Urothelium cell line (cell line): ENCODE results near the gene ZNF20.

Experiments
- DNase-seq: peaks from one replicate; pipeline ENCODE4 v3.0.0; 2011; ENCODE audit warnings: low spot score, mixed read lengths
- FAIRE-seq: peaks from 2 replicates; lab custom pipeline; 2011; peaks lifted over from hg19 to GRCh38; lab: Jason Lieb, UNC

Gene ZNF20

DNA sequence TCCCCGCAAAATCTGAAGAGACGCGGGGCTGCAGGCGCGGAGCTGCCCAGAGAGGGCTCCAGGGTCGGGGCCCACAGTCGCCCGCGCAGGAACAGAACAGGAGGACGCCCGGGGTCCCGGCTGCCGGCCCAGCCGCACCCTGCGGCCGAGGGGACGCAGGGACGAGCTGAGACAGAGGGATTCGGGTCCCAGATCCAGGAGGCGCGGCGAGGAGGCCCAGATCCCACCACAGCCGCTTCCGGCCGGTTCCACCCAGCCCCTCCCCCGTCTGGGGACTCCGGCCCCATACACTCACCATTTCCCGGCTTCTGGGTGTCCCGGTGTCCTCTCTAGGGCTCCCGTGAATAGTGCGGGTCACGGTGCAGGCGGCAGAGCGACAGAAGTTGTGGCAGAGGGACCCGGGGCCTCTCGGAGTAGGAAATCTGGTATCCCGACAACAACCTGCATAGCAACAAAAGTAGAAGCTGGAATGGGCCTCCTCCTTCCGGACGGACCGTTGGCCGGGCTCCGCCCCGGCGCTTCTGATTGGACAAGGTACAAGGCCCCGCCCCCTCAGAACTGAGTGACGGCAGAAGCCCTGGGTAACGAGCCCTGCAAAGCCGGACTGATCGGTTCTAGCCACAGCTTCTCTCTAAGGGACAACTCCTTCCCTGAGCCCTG is at the start of gene ZNF20:
TSS of gene ZNF20 (minus strand) at position 466 of the 660 bp plus-strand sequence. CDS start at position 298, 168 bp downstream.
- no peak for FAIRE-seq
- peak; percentile 90 for DNase-seq

DNA sequence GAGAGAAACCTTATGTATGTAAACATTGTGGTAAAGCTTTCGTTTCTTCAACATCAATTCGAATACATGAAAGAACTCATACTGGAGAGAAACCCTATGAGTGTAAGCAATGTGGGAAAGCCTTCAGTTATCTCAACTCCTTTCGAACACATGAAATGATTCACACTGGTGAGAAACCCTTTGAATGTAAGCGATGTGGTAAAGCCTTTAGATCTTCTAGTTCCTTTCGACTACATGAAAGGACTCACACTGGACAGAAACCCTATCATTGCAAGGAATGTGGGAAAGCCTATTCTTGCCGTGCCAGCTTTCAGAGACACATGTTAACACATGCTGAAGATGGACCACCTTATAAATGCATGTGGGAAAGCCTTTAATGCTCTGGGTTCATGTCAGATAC is 47.5 kb upstream of the ZNF20 start:
- no peak for DNase-seq
- no peak for FAIRE-seq

DNA sequence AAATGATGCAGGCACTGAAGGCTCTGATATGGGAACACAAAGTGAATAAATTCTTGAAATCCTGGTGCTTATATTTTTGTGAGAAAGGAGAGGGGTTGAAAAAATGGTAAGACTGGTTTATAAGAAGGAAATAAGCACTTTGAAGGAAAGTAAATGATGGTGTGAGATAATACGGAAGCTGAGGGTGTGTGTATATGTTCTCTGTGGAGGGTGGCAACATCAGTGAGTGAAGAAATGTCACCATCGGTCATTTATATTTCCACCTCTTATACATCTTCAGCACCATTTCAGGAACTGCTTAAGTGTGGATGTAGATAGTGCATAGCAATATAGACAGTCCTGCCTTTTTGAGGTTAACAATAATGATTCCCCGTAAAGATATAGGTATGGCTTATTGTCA is 40.2 kb upstream of the ZNF20 start:
- no peak for DNase-seq
- FAIRE-seq: no peak

DNA sequence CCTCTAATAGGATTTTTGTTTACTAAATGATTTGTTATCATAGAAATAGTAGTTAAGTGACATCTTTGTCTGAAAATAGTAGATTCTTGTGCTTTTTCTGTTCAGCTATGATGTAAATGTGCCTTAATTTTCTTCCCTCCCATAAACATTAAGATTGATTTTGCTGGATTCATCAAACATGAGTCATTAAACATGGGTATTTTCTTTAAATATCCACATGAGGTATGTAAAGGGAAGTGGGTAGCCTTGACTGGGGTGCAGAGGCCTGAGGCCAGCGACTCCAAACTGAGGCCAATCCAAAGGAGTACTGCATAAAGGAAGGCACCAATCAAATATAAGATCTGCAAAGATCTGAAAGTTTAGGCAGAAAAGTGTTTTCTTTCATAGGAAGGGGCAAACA is 26.5 kb upstream of the ZNF20 start:
- DNase-seq (no peak), FAIRE-seq (no peak)

DNA sequence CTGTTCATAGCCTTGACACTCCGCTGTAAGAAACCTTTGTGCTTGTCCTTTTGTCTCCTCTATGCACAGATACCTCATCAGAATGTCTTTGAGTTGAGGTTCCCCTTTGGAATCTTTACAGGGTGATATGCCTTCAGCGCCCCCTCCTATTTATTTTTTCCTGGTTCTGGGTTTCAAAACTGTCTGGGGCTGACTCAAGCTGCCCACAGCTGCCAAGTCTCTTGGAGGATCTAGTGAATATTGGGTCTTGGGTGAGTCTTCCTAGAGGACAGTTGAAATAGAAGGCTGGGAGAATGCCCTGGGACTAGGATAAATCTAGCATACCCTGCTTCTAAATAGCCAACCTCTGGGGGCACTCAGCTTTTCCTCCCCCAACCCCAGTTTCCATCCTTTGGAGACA is 23.7 kb upstream of the ZNF20 start:
- FAIRE-seq (no peak), DNase-seq (no peak)

DNA sequence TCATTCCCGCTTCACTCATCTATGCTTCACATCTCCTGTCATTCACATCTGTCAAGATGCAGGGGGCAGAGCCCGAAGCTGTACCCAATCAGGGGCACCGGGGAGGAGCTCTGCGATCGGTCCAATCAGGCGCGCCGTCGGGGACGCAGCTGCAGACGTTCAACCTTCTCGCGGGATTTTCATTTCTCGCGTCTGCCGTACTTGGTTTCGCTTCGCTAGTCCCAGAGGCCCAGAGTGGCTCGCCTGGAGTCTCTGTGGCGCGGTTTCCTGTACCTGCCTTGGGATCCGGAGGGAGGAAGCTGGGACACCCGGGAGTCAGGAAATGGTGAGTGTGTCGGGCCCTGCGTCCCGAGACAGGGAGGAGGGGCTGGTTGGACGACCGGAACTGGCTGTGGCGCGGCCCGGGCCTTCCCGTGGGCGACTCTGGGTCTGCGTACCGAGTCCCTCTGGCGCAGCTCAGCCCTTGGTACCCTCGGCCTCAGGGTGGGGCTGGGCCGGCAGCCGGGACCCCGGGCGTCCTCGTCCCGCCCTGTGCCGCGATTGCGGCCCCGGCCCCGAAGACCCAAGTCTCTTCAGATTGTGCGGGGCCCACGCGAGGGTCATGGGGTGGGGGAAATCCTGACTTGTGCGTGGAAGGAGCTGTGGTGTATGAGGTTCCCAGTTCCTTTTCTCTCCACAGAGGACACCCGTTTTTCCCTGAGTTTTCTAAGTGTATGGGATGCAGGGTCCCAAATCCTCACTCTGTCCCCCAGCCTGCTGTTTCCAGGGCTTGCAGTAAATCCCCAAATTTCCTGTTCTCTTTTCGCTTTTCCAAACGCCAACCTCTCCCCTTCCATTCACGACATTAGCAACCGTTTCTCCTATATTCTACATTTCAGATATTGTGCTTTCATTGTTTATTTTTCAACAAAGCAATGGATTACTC is 23.0 kb upstream of the ZNF20 start, which contains the start of gene ZNF136:
TSS of gene ZNF136 (plus strand) at position 215 of the 925 bp plus-strand sequence. CDS start at position 323, 108 bp downstream.
- no peak for FAIRE-seq
- peak; percentile 95 for DNase-seq

DNA sequence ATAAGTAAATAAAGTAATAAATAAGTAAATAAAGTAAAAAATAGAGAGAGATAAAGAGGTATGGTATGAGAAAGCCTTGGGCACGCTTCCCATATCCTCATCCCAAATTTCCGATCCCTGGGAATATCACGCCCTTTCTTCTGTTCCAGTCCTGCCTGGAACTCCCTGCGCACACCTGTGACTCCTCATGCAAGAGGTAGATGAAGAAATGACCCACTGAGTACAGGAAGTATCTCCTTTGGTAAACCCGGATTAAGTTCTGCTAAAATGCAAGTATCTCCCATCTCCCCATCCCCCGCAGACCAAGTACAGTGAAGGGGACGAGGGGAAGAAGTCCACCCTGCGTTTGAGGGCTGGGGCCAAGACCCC is 22.3 kb upstream of the ZNF20 start:
- no peak for FAIRE-seq

DNA sequence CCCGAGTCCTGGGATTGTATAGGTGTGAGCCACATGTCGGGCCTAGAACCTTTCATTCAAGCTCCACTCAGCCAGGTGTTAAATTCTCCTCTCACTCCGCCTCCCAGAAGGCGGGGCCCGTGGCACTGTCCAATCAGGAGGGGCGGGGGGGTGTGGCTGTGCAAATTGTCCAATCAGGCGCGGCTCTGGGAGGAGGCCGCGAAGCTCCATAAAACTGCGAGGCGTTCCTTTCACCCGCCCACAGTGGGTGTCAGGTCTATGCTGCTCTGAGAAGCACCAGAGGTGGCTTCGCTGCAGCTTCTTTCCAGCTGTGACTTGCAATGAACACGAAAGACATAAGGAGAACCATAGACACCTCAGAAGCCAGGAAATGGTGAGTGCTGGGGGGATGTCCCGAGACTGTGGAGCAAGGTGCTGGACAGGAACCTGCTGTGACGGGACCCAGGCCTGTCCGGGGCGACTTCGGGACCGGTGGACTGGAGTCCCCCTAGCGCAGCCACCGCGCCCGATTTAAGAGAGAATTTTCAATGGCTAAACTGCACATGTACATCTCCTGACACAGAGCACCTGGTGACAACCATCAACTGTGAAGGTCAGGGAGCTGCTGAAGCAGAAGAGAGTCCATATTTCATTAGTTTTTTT is 19.7 kb upstream of the ZNF20 start:
- FAIRE-seq (no peak), DNase-seq (no peak)

More for the DNA sequence above, 22.3 kb upstream of the ZNF20 start:
- no peak for DNase-seq

DNA sequence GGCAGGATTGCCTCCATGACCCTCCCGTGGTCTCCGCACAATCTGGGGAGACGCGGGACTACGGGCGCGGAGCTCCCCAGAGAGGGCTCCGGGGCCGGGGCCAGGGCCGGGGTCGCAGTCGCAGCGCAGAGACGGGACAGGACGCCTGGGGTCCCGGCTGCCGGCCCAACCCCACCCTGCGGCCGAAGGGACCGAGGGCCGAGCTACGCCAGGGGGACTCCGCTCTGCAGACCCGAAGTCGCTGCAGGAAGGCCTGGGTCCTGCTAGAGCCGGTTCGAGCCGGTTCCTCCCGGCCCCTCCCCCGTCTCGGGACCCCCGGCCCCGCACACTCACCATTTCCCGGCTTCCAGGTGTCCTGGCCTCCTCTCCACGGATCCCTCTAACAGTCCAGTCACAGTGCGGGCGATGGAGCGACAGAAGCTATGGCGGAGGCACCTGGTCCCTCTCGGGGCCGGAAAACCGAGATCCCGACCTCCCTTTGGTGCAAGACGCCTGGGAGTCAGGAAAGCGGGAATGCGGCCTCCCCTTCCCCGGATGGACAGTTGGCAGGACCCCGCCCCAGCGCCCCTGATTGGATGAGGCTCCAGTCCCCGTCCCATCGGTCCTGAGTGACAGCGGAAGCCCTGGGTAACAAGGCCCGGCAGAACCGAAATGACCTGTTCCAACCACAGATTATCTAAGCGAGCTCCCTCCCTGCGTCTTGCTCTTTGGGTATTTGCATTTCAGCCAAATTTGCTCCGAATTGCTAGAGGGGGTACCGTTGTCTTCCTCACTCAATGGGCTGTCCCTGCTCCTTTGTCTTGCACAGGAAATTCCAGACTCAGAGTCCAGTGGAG is 16.3 kb upstream of the ZNF20 start, which contains the start of gene ZNF625:
TSS of gene ZNF625 (minus strand) at position 512 of the 836 bp plus-strand sequence. CDS start at position 336, 176 bp downstream.
- DNase-seq (peak; percentile 84), FAIRE-seq (no peak)

DNA sequence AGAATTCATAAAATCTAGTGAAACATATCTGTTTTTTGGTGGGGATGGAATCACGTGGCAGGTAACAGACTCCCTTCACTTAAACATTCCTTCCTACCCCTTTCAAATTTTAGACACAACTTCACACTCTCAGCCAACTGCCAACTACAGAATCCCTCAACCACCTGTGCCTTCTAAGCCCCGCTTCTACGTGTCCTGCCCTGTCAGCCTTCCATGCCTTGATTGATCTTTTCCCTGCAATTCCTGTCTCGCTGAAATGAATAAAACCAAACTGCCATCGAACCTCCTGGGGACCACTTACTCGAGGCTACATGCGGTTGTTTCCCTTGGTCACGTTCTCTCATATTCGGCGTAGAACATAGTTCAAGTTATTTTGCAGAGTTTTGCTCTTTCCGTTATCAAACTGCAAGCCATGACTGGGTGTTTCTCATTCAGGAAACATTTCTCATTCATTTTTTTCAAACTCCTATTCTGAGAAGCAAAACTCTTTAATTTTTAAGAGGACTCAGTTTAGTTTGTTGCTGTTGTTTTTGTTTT is 15.2 kb upstream of the ZNF20 start:
- FAIRE-seq: no peak
- DNase-seq: no peak

DNA sequence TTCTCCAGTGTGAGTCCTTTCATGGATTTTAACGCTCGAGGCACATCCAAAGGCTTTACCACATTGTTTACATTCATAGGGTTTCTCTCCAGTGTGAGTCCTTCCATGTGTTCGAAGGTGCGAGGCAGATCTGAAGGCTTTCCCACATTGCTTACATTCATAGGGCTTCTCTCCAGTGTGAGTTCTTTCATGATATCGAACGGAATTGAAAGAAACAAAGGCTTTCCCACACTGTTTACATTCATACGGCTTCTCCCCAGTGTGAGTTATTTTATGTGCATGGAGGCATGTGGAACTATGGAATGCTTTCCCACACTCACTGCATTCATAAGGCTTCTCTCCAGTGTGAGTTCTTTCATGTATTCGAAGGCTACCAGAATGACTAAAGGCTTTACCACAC is 5.2 kb upstream of the ZNF20 start:
- DNase-seq (no peak), FAIRE-seq (no peak)

DNA sequence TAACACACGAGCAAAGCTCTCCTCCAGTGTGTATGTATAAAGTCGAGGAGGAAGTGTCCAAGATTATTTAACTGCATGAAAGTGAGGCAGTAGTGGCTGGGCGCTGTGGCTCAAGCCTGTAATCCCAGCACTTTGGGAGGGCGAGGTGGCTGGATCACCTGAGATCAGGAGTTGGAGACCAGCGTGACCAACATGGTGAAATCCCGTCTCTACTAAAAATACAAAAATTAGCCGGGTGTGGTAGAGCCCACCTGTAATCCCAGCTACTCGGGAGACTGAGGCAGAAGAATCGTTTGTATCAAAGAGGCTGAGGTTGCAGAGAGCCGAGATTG is 1.2 kb upstream of the ZNF20 start:
- no peak for FAIRE-seq

DNA sequence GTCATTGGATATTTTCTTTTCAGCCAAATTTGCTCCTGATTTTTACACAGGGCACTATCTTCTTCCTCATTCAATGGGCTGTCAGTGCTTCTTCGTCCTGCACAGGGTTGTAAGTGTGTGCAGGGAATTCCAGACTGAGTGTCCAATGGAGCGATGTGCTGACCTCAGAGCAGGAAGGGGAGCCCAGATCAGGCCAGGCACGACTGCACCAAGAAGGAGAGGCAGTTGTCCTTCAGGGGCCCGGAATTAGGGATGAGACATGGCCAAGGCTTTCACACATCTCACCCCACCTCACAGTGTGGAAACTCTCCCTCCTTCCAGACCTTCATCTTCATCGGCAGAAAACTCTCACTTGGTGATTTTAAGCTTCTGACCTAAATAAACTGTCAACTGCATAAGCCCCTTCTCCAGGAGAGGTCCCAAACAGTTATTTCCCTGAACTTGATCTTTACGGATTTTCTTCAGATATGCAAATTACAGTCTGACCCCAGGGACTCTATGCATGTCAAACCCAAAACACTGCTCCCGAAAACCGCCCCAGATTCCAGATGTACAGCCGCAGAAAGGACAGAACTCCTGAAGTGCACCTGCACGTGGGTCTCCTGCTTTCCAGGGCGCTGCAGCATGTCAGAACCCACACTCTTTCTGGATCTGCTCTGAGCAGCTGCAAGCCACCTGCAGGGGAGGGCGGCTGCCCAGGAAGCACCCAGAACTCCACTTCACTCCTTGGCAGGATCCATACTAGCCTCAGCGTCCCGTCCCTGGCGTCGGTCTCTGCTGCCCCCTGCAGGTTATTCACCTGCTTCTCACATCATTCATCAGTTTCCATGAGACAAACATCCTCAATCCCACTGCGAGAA is 625 bp upstream of the ZNF20 start:
- peak; percentile 56 for DNase-seq
- no peak for FAIRE-seq

More for the DNA sequence above, 1.2 kb upstream of the ZNF20 start:
- no peak for DNase-seq

DNA sequence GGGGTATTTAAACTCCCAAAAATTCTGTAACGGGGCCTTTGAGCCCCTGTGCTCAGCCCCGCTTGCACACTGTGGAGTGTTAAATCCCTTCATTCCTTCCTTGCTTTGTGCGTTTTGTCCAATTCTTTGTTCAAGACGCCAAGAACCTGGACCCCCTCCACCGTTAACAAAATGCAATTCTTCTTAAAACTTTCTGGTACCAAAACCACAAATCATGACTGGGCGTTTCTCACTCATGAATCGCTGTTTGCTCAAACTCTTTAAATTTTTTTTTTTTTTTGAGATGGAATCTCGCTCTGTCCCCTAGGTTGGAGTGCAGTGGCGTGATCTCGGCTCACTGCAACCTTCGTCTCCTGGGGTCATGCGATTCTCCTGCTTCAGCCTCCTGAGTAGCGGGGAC is 881 bp downstream of the ZNF20 start:
- FAIRE-seq (no peak), DNase-seq (no peak)

DNA sequence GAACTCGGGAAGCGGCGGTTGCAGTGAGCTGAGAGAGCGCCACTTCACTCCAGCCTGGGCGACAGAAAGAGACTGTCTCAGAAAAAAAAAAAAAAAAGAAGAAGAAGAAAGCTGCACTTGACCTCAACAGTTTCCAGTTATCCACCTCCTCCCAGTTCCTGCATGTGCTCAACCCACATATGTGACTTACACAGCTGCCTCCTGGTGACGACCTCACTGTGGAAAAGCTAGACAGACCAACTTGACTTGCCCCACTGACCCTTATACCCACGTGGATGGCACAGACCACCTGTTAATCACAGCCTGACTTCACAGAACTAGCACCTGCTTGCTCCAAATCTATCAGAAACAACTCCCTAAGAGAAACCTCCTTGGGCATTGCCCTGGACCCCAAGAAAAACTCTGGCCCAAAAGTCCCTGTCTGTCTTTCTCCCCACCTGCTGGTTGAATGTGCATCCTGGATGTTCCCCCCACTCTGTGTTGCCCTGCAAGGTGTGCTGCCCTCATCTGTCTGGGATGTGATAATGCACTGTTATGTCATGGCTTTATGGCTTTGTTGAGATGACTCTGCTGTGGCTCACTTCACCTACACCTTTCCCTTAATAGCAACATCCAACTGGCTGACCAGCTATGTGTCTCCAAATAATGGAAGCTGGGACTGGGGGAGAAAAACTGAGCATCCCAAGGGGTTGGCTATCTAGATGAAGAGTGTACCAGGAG is 2.8 kb downstream of the ZNF20 start:
- no peak for FAIRE-seq
- no peak for DNase-seq

DNA sequence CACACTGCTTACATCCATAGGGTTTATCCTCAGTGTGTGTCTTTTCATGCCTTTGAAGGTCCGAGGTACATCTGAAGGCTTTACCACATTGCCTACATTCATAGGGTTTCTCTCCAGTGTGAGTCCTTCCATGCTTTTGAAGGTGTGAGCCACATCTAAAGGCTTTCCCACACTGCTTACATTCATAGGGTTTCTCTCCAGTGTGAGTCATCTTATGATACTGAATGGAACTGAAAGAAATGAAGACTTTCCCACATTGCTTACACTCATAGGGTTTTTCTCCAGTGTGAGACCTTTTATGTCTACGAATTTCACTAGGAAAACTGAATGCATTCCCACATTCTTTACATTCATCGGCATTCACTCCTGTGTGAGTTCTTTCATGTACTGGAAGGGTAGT is 7.1 kb downstream of the ZNF20 start:
- no peak for FAIRE-seq
- DNase-seq: no peak

DNA sequence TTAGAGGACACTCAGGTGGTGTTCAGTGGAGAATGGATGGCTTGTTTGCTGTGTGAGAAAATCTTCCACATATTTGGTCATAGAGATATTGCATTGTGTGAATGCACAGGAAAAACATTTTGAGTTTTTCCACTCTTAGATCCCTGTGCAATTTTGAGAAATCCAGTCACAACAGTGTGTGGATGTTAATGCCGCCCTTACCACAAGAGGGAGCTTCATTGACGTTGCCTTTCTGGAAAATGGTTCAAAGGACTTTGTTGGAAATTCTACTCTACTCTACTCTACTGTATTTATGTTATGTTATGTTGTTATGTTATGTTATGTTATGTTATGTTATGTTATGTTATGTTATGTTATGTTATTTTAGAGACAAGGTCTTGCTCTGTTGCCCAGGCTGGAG is 13.4 kb downstream of the ZNF20 start:
- FAIRE-seq (no peak), DNase-seq (no peak)

DNA sequence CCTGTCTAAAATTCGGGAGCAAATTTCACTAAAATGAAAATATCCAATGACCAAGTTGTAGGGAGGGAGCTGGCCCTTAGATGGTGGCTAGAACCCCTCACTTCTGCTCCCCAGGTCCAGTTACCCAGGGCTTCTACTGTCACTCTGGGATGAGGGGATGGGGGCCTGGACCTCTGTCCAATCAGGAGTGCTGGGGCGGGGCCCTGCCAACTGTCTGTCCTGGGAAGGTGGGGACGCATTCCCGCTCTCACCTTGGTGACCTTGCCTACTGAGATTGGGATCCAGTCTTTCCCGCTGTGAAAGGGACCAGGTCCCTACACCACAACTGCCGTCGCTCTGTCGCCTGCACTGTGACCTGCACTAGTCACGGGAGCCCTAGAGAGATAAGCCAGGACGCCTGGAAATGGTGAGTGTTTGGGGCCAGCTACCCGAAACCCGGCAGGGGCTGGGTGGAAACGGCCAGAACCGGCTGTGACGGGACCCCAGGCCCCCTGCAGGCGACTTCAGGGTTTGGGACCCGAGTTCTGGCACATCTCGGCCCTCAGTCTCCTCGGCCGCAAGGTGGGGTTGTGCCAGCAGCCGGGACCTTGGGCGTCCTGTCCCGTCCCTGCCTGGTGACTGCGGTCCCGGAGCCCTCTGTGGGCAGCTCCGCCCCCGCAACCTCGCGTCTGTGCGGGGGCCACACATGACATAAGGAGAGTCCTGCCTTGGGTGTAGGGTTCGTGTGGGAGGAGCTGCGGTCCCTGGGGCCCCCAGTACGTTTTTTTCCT is 22.8 kb downstream of the ZNF20 start:
- FAIRE-seq (no peak), DNase-seq (no peak)
